Activated effector memory CD4-positive, alpha-beta T cell treated with anti-CD3 and anti-CD28 coated beads, Interleukin-2, amount 50 U/mL, for 16 hours (primary cell): ENCODE measurements around the gene IRF2BP1.

Experiments used
- DNase-seq: peaks from one replicate; pipeline ENCODE4 v3.0.0-alpha.2; 2020

The IRF2BP1 gene, protein sequence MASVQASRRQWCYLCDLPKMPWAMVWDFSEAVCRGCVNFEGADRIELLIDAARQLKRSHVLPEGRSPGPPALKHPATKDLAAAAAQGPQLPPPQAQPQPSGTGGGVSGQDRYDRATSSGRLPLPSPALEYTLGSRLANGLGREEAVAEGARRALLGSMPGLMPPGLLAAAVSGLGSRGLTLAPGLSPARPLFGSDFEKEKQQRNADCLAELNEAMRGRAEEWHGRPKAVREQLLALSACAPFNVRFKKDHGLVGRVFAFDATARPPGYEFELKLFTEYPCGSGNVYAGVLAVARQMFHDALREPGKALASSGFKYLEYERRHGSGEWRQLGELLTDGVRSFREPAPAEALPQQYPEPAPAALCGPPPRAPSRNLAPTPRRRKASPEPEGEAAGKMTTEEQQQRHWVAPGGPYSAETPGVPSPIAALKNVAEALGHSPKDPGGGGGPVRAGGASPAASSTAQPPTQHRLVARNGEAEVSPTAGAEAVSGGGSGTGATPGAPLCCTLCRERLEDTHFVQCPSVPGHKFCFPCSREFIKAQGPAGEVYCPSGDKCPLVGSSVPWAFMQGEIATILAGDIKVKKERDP

DNA sequence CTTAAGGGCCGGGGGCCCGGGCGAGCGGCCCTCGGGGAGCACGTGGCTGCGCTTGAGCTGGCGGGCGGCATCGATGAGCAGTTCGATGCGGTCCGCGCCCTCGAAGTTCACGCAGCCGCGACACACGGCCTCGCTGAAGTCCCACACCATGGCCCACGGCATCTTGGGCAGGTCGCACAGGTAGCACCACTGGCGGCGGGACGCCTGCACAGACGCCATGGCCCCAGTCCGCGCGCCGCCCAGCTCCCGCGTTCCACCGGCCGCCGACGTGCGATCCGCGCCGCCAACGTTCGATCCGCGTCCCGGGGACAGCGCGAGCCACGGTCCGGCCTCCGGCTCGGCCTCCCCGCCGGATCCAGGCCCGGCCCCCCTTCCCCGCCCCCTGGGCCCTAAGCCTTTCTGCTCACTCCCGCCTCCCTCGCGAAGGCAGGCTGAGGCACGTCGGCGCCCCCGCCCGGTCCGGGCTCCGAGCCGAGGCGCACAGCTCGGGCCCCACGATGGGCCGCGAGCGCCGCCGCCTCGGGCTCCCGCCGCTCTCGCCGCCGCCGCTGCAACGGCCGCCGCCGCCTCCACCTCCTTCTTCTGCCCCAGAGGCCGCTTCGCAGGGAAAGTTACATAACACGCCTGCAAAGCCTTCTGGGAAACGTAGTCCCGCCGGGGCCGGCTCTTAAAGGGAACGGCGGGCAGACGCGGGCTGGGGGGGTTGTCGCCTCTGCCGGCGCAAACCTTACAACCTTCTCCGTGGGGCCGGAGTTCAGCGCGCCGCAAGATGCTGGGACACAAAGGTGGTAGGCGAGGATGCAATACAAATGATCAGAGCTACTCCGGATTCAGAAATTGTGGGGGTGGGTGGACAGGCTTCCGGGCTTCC is at the start of gene IRF2BP1:
Gene IRF2BP1, minus strand, starts transcription at position 586 of the 871 bp plus-strand sequence. Its CDS starts 367 bp downstream, at position 219.
- peak; percentile 96 for DNase-seq

DNA sequence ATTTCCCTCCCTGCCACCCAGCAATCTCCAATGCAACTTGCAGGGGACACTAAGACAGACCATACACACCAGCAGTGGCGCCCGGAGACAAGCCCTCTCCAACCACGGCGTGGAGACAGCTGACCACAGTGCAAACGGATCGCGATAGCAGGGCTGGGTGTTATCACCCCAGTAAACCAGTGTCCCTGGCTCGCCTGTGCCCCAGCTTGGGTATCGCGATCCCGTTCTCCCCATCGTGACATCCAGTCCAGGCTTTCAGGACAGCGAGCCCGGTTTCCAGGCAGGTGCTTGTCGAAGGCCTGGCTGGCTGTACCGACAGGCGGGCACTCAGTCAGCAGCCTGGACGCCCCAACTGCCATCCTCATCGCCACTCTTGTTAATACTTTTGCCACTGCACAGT is 49.3 kb upstream of the IRF2BP1 start:
- DNase-seq, result no peak

DNA sequence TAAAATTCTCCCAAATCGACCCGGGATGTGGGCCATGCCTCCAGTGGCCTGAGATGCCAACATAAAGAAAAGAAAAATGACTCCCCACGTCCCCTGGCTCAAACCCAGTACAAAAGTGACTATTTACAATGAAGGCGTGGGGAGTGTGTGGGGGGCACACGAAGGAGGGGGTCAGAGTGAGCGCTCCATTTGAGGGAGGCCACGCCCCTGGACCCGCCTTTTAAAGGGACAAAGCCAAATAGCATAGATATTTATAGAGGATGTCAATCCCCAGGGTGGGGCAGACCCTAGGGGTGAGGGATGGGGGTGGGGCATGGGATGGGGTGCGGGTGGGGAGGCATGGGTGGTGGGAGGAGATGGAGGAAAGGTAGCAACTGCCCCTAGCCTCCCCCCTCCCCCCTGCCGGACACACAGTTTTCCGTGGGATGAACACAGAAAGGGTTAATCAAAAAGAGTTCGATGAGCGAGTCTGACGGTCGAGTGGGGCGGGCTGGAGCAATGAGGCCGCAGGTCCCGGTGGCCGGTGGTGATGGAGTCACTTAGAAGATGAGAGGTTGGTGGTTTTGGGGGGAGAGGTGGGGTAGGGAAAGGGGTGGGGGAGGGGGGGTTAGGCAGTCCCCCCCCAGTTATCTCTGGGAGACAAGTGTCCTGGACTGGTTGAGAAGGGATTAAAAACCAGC is 48.8 kb upstream of the IRF2BP1 start:
- no peak for DNase-seq

DNA sequence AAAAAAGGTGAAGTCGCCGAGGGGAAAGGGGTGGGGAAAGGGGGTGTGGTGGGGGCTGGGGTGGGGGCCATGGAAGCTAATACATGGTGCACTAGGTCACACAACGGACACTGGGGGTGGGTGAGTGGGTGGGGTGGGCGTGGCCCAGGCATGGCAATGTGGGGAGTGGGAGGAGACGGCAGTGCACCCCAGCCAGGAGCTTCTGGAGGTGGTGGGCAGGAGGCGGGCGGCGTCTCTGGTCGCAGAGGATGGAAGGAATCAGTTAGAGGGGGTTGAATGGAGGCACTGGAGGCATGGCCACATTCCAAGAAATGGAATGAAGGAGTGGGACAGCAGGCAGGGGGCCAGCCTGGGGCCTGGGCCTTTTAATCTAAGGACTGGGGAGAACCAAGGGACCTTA is 47.8 kb upstream of the IRF2BP1 start:
- DNase-seq, result no peak

DNA sequence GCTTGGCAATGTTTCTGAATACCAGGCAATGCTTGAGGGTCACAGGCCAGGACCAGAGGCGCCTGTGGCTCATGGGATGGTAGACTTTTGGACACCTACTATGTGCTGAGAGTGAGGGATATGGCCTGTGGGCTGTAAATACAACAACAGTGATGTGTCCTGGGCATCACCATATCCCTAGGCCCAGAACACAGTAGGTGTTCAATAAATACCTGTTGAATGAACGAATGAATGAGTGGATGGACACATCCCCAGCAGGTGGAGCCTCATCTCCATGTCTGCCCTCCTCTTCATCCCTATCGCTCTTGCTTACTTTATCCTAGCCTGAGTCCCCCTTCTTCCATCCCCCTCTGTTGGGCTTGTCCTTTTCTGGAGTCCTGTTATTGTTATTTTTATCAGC is 45.1 kb upstream of the IRF2BP1 start:
- no peak for DNase-seq

DNA sequence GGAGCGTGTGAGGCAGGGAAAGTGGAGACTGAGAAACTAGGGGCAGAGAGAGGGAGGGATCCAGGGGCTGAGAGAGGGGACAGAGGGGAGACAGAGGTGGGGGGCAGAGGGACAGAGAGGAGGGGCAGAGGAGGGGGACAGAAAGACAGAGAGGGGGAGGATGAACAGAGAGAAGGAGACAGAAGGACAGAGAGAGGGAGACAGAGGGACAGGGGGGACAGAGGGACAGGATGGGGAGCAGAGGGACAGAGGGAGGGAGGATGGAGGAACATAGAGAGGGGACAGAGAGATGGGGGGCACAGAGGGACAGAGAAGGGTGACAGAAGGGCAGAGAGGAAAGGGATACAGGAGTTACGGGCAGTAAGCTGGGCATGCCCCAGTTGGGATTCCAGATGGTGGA is 43.3 kb upstream of the IRF2BP1 start:
- DNase-seq, result no peak

DNA sequence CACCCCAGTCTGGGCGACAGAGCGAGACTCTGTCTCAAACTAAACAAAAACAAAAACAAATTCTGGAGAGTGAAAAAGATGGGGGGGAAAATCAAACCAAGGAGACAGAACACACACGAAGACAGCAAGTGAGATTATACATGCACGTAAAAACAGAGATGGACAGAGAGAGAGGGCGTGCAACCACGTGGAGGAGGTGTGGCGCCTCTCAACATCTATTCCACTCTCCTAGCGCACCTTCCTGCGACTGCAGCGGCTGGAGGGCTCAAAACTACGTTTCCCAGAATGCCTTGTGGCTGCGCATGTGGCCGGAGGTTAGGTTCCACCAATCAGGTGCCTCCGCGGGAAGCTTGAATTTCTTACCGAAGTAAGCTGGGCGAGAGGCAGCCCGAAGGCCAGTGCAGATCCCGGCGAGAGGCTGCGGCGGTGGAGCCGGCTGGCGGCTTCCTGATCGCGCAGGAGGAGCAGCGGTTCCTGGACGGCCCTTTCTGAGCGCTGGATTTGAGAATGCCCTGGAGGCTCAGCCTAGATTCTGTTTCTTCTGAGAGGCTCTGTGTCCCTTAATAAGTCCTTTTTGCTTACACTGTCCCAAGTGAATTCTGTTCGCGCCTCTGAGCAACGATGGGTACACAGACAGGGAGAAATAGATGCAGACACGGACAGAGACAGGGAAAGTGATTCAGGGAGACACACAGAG is 41.8 kb upstream of the IRF2BP1 start:
- peak; percentile 95 for DNase-seq

DNA sequence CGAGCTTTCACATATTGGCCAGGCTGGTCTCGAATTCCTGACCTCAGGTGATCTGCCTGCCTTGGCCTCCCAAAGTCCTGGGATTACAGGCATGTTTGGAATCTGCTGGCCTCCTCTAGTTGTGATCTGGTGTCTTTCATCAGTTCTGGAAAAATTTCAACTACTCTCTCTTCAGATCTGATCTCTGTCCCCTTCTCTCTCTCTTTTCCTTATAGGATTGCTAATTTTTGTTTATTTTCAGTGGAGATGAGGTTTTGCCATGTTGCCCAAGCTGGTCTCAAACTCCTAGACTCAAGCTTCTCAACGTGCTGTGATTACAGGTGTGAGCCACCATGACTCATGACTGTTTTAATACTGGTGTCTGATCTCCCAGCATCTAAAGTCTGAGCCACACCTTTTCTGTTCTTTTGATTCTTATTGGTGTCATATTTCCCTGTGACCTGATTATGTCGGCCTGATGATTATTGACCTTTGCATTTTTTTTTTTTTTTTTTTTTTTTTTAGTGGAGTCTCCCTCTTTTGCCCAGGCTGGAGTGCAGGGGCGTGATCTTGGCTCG is 39.0 kb upstream of the IRF2BP1 start:
- no peak for DNase-seq

DNA sequence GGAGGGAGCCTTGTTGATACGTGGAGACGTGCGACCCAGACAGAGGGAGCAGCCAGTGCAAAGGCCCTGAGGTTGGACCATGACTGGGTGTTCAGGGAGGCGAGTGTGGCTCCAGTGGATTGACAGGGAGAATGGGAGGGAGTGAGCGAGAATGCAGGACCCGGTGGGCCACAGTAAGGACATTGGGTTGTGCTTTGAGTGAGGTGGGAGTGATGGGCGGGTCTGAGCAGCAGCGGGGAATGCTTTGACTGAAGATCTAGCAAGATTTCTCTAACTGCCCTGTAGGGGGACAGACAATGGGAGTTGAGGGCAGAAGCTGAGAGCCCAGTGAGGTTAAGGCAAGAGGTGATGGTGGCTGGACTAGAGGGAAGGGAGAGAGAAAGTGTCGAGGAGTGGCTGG is 36.3 kb upstream of the IRF2BP1 start:
- no peak for DNase-seq

DNA sequence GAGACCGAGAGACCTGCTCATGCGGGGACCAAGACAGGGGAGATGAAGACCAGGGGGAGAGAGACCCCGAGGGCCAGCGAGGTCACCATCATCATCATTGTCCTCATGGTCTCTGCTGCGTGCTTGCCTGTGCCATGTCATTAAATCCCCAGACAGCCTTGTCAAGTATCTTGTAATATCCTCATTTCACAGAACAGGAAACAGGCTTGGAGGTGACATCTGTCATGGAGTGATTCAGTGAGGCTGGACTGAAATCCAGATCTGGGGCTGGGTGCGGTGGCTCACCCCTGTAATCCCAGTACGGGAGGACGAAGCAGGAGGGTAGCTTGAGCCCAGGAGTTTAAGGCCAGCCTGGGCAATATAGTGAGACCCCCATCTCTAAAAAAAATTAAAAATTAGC is 34.5 kb upstream of the IRF2BP1 start:
- no peak for DNase-seq

DNA sequence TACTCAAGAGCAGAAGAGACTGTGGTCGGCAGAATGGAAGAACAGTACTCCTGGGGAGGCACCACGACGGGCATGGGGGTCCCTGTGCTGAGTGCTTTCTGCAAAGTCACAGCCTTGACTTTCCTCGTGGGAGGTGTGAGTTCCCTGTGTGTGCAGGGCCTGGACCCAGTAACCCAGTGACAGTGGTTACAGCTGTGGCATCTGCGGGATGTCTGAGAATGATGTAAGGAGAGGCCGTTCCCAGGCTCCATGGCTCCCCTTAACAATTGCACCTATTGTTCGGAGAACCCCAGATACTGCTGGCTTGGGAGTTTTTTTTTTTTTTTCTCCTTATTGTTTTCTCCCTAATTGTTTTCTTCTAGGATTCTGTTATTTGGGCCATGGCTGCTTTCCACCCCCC is 33.7 kb upstream of the IRF2BP1 start:
- no peak for DNase-seq

DNA sequence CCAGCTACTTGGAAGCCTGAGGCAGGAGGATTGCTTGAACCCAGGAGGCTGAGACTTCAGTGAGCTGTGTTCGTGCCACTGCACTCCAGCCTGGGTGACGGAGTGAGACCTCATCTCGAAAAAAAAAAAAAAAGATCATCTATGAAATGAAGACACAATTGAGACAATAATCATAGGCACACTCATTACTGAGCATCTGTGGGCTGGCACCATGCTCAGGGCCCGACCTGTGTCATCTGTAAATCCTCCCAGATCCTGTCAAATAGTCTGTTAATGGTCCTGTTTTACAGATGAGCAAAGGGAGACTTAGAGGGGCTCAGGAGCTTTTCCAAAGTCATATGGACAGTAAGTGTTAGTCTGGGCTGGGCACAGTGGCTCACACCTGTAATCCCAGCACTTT is 32.8 kb upstream of the IRF2BP1 start:
- no peak for DNase-seq

DNA sequence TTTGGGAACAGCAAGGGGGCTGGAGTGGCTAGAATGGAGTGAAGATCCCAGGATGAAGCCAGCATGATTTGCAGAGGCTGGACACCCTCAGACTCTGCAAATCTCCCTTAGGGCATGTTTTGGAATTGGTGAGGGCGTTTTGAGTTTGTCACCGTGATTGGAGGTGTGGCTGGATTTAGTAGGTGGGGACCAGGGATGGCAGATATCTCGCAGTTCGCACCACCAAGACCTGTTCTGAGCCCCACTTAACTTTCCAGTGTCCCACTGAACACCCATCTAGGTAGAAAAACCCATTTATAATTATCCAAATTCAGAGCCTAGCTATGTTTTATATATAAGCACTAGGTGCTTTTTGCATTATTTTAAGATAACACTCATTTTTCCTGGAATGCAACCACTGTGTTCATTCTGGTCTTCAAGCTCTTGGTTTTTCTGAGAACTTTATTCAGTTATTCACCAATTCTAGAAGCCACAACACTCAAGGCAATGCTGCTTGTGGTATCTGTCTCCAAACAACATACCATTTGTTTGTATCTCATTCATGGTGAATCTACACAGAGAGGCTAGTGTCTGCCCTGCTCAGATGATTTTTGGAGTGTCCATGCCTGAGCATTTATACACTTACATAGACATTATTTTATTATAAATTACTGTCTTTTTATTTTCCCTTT is 31.6 kb upstream of the IRF2BP1 start:
- no peak for DNase-seq

DNA sequence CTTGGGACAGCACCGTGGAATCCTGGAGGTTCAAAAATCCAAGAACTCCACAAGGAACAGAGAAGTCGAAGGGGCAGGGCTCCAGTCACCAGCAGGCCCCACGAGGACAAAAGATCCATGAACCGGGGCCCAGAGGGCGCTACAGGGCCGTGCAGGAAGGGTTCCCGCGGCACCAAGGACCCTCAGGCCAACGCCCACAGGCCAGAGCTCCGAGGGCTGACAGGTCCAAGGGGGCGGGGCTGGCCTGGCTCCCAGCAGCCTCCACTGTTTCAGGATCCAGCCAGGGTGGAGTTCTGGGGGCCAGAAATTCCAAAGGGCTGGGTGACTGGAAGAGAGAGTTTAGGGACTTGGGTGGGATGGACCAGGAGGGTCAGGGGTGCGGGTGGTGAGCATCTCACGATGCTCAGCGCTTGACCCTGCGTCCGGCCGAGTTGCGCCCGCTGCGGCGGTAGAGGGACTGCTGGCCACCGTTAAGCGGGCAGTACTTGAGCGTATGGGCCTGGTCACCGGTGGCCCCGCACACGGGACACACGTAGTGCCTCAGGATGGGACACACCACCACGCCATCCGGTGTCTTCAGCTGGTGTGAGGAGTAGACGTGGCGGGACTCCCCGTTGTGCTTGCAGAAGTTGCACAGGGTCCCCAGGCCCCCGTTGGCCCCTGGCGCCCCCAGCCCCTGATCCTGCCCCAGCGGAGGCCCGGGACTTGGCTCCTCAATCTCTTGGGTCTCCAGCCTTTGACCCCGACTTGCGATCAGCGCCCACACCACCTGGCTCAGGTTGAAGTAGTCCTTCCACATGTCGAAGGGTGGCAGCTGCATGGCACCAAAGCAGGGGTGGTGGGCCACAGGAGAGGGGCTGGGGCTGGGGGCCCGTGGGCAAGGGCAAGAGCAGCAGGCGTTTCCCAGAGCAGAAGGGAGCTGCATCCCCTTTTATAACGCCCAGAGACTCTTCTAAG is 28.2 kb upstream of the IRF2BP1 start, which contains the start of gene NANOS2:
Gene NANOS2, minus strand, starts transcription at position 905 of the 957 bp plus-strand sequence. Its CDS starts 85 bp downstream, at position 820.
- no peak for DNase-seq

DNA sequence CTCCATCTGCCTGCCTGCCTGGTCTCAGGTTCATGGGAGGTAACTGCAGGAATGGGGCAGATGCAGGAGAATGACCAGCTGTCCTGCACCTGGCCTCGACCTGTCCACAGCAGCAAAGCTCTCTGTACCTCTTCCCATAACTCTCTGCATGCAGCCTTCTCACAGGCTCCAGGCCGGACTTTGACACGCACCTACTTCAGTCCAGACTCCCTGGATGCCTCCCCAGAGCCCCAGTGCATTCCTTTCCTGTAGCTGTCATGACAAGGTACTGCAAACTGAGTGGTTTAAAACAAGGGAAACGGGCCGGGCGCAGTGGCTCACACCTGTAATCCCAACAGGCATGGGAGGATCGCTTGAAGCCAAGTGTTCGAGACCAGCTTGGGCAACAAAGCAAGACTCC is 25.4 kb upstream of the IRF2BP1 start:
- no peak for DNase-seq

DNA sequence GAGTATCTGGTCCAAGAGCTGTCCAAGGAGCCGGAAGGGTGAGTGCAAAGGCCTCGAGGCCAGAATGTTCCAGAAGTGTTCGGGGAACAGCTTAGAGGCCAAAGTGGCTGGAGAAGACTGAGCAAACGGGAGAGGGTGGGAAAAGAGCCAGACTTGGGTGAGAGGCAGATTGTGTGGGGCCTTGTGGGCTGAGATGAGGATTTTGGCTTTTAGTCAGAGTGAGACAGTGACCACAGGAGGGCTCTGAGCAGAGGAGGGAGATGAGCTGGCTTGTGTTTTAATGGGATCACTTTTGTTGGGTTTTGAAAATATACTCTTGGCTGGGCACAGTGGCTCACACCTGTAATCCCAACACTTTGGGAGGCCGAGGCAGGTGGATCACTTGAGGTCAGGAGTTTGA is 23.0 kb upstream of the IRF2BP1 start:
- DNase-seq, result no peak

DNA sequence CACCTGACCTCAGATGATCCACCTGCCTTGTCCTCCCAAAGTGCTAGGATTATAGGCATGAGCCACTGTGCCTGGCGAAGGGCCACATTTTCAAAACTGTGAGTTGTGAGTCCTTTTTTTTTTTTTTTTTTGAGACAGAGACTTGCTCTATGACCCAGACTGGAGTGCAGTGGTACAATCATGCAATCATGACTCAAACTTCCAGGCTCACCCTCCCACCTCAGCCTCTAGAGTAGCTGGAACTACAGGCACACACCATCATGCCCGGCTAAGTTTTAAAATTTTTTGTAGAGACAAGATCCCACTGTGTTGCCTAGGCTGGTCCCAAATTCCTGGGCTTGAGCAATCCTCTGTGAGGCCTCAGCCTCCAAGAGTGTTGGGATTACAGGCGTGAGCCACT is 20.3 kb upstream of the IRF2BP1 start:
- DNase-seq, result no peak

DNA sequence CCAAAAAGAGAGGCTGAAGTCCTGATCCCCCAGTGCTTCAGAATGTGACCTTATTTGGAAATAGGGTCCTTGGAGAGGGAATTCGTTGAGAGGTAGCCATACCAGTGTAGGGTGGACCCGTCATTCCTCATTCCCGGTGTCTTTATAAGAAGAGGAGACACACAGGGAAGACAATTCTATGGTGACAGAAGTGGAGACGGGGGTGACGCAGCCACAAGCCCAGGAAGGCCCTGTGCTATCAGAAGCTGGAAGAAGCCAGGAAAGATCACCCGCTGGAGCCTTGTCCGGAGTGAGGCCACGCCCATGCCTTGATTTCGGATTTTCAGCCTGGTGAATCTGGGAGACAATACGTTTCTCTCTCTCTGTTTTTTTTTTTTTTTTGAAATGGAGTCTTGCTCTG is 19.1 kb upstream of the IRF2BP1 start:
- DNase-seq, result no peak

DNA sequence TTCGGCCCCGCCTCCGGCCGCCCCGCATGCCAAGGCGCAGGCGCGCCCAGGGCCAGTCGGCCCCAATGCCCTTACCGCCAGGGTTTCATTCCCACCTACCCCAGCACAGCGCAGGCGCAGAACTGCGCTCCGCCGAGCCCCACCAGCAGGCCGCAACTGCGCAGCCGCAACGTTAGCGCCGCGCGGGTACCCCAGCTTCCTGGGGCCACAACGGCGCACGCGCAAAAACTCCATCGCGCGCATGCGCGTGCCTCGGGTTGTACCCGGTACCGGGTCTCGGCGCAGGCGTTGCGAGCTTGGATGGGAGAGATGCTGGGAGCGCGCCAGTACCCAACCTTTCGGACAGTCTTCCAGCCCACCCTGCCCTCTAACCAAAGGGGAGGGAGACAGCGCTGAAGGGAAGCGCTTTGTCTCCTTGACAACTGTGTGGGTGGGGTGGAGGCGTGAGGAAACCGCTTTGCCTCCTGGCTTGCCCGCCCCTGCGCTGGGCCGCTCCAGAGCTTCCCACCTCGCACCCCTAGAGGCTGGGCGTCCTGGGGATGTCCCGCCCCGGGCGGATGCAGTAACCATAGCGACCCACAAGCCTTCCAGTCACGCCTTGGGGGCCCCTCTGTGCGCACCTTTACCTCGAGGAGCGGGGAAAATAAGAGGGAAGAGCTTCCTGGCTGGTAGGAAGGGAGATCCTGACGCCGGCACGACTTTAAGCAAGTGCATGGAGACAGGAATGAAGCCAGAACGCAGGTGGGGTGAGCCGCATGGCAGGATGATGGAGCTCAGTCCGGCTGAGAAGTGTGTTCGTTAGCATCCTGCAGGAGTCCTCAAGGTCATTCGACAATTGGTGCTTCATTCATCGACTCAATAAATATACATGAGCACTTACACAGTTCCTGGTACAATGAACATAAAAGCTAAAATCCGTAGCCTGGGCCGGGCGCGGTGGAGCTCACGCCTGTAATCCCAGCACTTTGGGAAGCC is 17.0 kb upstream of the IRF2BP1 start:
- peak; percentile 100 for DNase-seq
